B cell (primary cell): ENCODE measurements around the gene NPAS2. TPM values are rescaled to one million over a fixed set of nuclear protein-coding genes. Genes with fewer than 3 reads are reported as not detected.

Source experiments
- ATAC-seq: fragments of 200-7000 bp; cut with Tn5 transposase; one replicate; pipeline ENCODE4 v1.10.0; 2021; ENCODE audit warnings: low read depth, mild to moderate bottlenecking, moderate number of reproducible peaks, moderate library complexity
- CTCF ChIA-PET: fragments of 350-600 bp; sonication (Branson Sonifier 250); formaldehyde crosslinking; loops from one replicate; lab custom pipeline; 2021; ENCODE audit warnings: antibody characterized with exemption, inconsistent platforms; lab: Charles Lee
- POLR2A ChIA-PET: fragments of 350-600 bp; sonication (Branson Sonifier 250); formaldehyde crosslinking; loops from one replicate; lab custom pipeline; 2021; ENCODE audit warnings: antibody characterized with exemption; lab: Charles Lee
- DNase-seq: peaks from one replicate; pipeline ENCODE4 v3.0.0; 2013
- H2AFZ ChIP-seq: 2 replicates; pipeline ENCODE4 v1.6.1; 2012; ENCODE audit warnings: mild to moderate bottlenecking, low read depth, low read length; ENCODE audit not compliant: insufficient read depth, poor library complexity, severe bottlenecking
- H3K27ac ChIP-seq, 2 donors: 1 replicate in 1 of 2; 2 replicates in 1 of 2; pipeline ENCODE4 v1.5.1; 2012 to 2013; ENCODE audit warnings: low read length in 2 of 2, mild to moderate bottlenecking in 2 of 2, moderate library complexity in 1 of 2
- H3K27me3 ChIP-seq, 4 experiments: fragments of 200-600 bp in 1 of 4; sonication (generic) in 1 of 4; replicated peaks in 1 of 4; 1 replicate in 2 of 4; 2 replicates in 2 of 4; pipeline versions ENCODE4 v1.6.1 to v1.7.0; 2013 to 2016; ENCODE audit warnings: low read length in 3 of 4, mild to moderate bottlenecking in 2 of 4, mixed read lengths in 1 of 4, moderate library complexity in 1 of 4; ENCODE audit not compliant: insufficient read depth in 4 of 4, control insufficient read depth in 3 of 4; ENCODE audit errors: control extremely low read depth in 1 of 4
- H3K36me3 ChIP-seq, 2 experiments: replicated peaks in 1 of 2; 1 replicate in 1 of 2; 2 replicates in 1 of 2; pipeline versions ENCODE4 v1.6.1 to v1.7.1; 2013; ENCODE audit warnings: low read length in 1 of 2; ENCODE audit not compliant: insufficient read depth in 2 of 2, control insufficient read depth in 1 of 2; ENCODE audit errors: control extremely low read depth in 1 of 2, extremely low read depth in 1 of 2
- H3K4me1 ChIP-seq, 2 donors: fragments of 200-600 bp in 1 of 2; sonication (generic) in 1 of 2; 1 replicate in 1 of 2; 2 replicates in 1 of 2; pipeline versions ENCODE4 v1.5.1 to v1.6.1; 2013 to 2017; ENCODE audit warnings: low read length in 2 of 2; ENCODE audit not compliant: control insufficient read depth in 2 of 2, insufficient read depth in 2 of 2
- H3K4me2 ChIP-seq: replicated peaks from 2 replicates; pipeline ENCODE3; 2012; ENCODE audit warnings: mild to moderate bottlenecking, low read depth, low read length; ENCODE audit not compliant: poor library complexity, severe bottlenecking
- H3K4me3 ChIP-seq, 5 experiments: fragments of 200-600 bp in 1 of 5; sonication (generic) in 1 of 5; 1 replicate in 3 of 5; 2 replicates in 2 of 5; pipeline versions ENCODE4 v1.5.1 to v1.7.0; 2011 to 2016; ENCODE audit warnings: low read length in 4 of 5, mild to moderate bottlenecking in 4 of 5, low read depth in 2 of 5, control low read depth in 1 of 5, moderate library complexity in 1 of 5; ENCODE audit not compliant: insufficient read depth in 1 of 5; ENCODE audit errors: control extremely low read depth in 1 of 5, extremely low read depth in 1 of 5
- H3K79me2 ChIP-seq: fragments of 200-600 bp; sonication (generic); one replicate; pipeline ENCODE4 v1.6.0; 2016; ENCODE audit warnings: low read length; ENCODE audit not compliant: control insufficient read depth, insufficient read depth
- H3K9ac ChIP-seq: fragments of 200-600 bp; sonication (generic); 2 replicates; pipeline ENCODE4 v1.6.1; 2017; ENCODE audit warnings: mild to moderate bottlenecking, low read length, moderate library complexity
- H3K9me3 ChIP-seq, 3 donors: one replicate each; pipeline versions ENCODE4 v1.6.1 to v1.7.1; 2013; ENCODE audit warnings: low read length in 2 of 3; ENCODE audit not compliant: control insufficient read depth in 2 of 3, insufficient read depth in 1 of 3; ENCODE audit errors: control extremely low read depth in 1 of 3
- H4K20me1 ChIP-seq: 2 replicates; pipeline ENCODE4 v1.6.0; 2012; ENCODE audit warnings: mild to moderate bottlenecking, low read length; ENCODE audit not compliant: insufficient read depth, control insufficient read depth, poor library complexity, severe bottlenecking
- H3K27ac Mint-ChIP-seq: one replicate; pipeline ENCODE4 v1.8.0; 2021; ENCODE audit warnings: mixed read lengths
- H3K27me3 Mint-ChIP-seq: one replicate; pipeline ENCODE4 v1.8.0; 2021; ENCODE audit warnings: mixed read lengths
- H3K4me1 Mint-ChIP-seq: one replicate; pipeline ENCODE4 v1.8.0; 2021; ENCODE audit warnings: mixed read lengths
- H3K4me3 Mint-ChIP-seq: one replicate; pipeline ENCODE4 v1.8.0; 2021; ENCODE audit warnings: mixed read lengths
- H3K9me3 Mint-ChIP-seq: one replicate; pipeline ENCODE4 v1.8.0; 2022; ENCODE audit warnings: mixed read lengths; ENCODE audit not compliant: insufficient read depth
- CTCF ChIP-seq: fragments of 200-600 bp; IDR thresholded peaks from one replicate; pipeline ENCODE4 v1.8.0; 2022; ENCODE audit warnings: antibody characterized with exemption, mild to moderate bottlenecking
- EZH2 ChIP-seq: IDR thresholded peaks from 2 replicates; pipeline ENCODE4 v1.6.1; 2012; ENCODE audit warnings: borderline replicate concordance, low read depth, mild to moderate bottlenecking, moderate library complexity, low read length; ENCODE audit not compliant: insufficient read depth, poor library complexity, severe bottlenecking
- WGBS: methylation state at CpG from one replicate; pipeline ENCODE4 v1.1.5; 2013; ENCODE audit warnings: missing lambda C conversion rate; ENCODE audit not compliant: insufficient coverage; 5-methylcytosine and 5-hydroxymethylcytosine counted together
- intact Hi-C: fragments of 100-400 bp; cut with micrococcal nuclease; formaldehyde crosslinking; loops from one replicate; pipeline ENCODE4 v1.10.0; 2022
- polyA plus RNA-seq: library from polyadenylated mRNA; depleted of rRNA; stranded (reverse); fragments of >200 nt; gene quantifications from 2 replicates; pipeline ENCODE4 v1.2.3, GENCODE V29; 2012
- total RNA-seq, 2 donors: library from RNA; stranded (reverse); fragments of 120-200 nt in 1 of 2; gene quantifications; 1 replicate in 1 of 2; 2 replicates in 1 of 2; pipeline versions ENCODE4 v1.2.3 to v1.2.4, GENCODE V29; 2013 to 2022

The NPAS2 gene
- total and polyA plus RNA-seq, 2 donors (not counting 1 experiment from before 2014, with no cell fraction given) = not detected

- CTCF ChIA-PET = no interaction called here
- Histone ChIP-seq H3K27me3 (peaks cover 0 to 6% (median 2%) of the 10 kb centered on the region in 4 experiments), H3K36me3 (no peaks in the 10 kb centered on the region), H3K9ac (no peak overlapping the region), H3K4me3 (no peak overlapping the region), H4K20me1 (no peaks in the 10 kb centered on the region), H3K9me3 (no peaks in the 10 kb centered on the region), H3K79me2 (no peaks in the 10 kb centered on the region), H3K4me1 (no peaks in the 10 kb centered on the region), H2AFZ (no peak overlapping the region), H3K4me2 (no peak overlapping the region), H3K27ac (no peak overlapping the region)
- POLR2A ChIA-PET = no interaction called here
- Mint-ChIP-seq H3K27ac (no peak overlapping the region), H3K27me3 (peaks cover 19% of the 10 kb centered on the region), H3K4me1 (no peaks in the 10 kb centered on the region), H3K4me3 (no peak overlapping the region), H3K9me3 (no peaks in the 10 kb centered on the region)
- intact Hi-C loops = no loop called here
- TF ChIP-seq EZH2 = no peak
- TF ChIP-seq CTCF = no peak
- DNase-seq (no peak), ATAC-seq (no peak)
- WGBS = 83% methylated on average over 2 of the region's 4 CpGs
Measured at GRCh38 chr2:100773538-100773937, 46.4 kb upstream of the NPAS2 start.

GRCh38 chr2:100776445-100776844, 43.5 kb upstream of the NPAS2 start:
- ChIA-PET CTCF (no interaction called here), POLR2A (no interaction called here)
- H3K4me1 ChIP-seq = no peaks in the 10 kb centered on the region
- TF ChIP-seq CTCF = no peak
- no peak for TF ChIP-seq EZH2
- H3K4me2 ChIP-seq = no peak overlapping the region
- H3K9ac ChIP-seq = no peak overlapping the region
- no peaks in the 10 kb centered on the region for H3K36me3 ChIP-seq
- intact Hi-C loops = no loop called here
- Mint-ChIP-seq H3K4me3 (no peak overlapping the region), H3K4me1 (no peaks in the 10 kb centered on the region), H3K9me3 (no peaks in the 10 kb centered on the region), H3K27ac (no peak overlapping the region), H3K27me3 (peaks cover 22% of the 10 kb centered on the region)
- H3K79me2 ChIP-seq = no peaks in the 10 kb centered on the region
- H3K27ac ChIP-seq = no peak overlapping the region
- ATAC-seq (no peak), DNase-seq (no peak)
- H4K20me1 ChIP-seq = no peaks in the 10 kb centered on the region
- no peak overlapping the region for H2AFZ ChIP-seq
- H3K9me3 ChIP-seq = no peaks in the 10 kb centered on the region
- H3K27me3 ChIP-seq = peaks cover 0 to 3% (median 1%) of the 10 kb centered on the region in 4 experiments
- H3K4me3 ChIP-seq = no peak overlapping the region
